Measurements from ENCODE around the gene DLL3. TPM values are rescaled to one million over a fixed set of nuclear protein-coding genes. Genes with fewer than 3 reads are reported as not detected.
A peak's percentile ranks its signal among the peaks of the same experiment; 100 is the strongest.

DLL3 gene
- polyA plus RNA-seq, 1 donor from 2014 or later = 35.5 TPM

DNA sequence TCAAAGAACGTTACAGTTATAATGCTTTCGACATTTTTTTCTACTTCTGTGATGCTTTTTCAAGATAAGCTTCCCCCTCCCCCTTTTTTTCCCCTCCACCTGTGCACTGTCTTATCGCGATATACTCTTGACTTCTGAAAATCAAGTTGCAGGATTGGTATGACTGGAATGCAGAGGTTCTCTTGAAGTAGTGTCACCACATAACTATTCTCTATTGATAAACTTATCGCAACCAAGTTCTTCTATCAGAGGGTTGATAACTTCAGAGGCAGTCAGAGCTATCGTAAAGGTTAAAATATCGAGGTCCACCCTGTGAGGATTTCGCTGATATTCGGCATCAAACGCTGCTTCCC, 40.4 kb downstream of the DLL3 start:
- TF ChIP-seq, protein P1, sequence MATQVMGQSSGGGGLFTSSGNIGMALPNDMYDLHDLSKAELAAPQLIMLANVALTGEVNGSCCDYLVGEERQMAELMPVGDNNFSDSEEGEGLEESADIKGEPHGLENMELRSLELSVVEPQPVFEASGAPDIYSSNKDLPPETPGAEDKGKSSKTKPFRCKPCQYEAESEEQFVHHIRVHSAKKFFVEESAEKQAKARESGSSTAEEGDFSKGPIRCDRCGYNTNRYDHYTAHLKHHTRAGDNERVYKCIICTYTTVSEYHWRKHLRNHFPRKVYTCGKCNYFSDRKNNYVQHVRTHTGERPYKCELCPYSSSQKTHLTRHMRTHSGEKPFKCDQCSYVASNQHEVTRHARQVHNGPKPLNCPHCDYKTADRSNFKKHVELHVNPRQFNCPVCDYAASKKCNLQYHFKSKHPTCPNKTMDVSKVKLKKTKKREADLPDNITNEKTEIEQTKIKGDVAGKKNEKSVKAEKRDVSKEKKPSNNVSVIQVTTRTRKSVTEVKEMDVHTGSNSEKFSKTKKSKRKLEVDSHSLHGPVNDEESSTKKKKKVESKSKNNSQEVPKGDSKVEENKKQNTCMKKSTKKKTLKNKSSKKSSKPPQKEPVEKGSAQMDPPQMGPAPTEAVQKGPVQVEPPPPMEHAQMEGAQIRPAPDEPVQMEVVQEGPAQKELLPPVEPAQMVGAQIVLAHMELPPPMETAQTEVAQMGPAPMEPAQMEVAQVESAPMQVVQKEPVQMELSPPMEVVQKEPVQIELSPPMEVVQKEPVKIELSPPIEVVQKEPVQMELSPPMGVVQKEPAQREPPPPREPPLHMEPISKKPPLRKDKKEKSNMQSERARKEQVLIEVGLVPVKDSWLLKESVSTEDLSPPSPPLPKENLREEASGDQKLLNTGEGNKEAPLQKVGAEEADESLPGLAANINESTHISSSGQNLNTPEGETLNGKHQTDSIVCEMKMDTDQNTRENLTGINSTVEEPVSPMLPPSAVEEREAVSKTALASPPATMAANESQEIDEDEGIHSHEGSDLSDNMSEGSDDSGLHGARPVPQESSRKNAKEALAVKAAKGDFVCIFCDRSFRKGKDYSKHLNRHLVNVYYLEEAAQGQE (IDR thresholded peaks at IDR 0.05; ENCODE audit: borderline replicate concordance) = peak; percentile 35
- no peak for TF ChIP-seq RAD21 (conservative IDR thresholded peaks at IDR 0.05)
- no peak for TF ChIP-seq MXI1 (conservative IDR thresholded peaks at IDR 0.05; ENCODE audit: poor library complexity, severe bottlenecking)
- TF ChIP-seq, protein P2, sequence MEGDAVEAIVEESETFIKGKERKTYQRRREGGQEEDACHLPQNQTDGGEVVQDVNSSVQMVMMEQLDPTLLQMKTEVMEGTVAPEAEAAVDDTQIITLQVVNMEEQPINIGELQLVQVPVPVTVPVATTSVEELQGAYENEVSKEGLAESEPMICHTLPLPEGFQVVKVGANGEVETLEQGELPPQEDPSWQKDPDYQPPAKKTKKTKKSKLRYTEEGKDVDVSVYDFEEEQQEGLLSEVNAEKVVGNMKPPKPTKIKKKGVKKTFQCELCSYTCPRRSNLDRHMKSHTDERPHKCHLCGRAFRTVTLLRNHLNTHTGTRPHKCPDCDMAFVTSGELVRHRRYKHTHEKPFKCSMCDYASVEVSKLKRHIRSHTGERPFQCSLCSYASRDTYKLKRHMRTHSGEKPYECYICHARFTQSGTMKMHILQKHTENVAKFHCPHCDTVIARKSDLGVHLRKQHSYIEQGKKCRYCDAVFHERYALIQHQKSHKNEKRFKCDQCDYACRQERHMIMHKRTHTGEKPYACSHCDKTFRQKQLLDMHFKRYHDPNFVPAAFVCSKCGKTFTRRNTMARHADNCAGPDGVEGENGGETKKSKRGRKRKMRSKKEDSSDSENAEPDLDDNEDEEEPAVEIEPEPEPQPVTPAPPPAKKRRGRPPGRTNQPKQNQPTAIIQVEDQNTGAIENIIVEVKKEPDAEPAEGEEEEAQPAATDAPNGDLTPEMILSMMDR (IDR thresholded peaks at IDR 0.05; ENCODE audit: poor library complexity, severe bottlenecking) = no peak
- Histone ChIP-seq H3K79me2 (replicated peaks; ENCODE audit: insufficient read depth, low read length) (peaks cover 18% of the 10 kb centered on the region), H3F3A (ENCODE audit: insufficient read depth, low read length, poor library complexity, severe bottlenecking) (no peaks in the 10 kb centered on the region), H3K4me2 (ENCODE audit: low read length) (peak overlapping the region; percentile 79), H3K27ac (ENCODE audit: low read length) (peak overlapping the region; percentile 96), H3K27me3 (ENCODE audit: insufficient read depth, low read depth, low read length) (no peaks in the 10 kb centered on the region), H3K4me3 (ENCODE audit: low read length) (peak overlapping the region; percentile 73), H2AFZ (ENCODE audit: low read depth, low read length) (no peak overlapping the region), H3K9ac (ENCODE audit: low read length) (peak overlapping the region; percentile 97), H3K9me2 (ENCODE audit: insufficient read depth, low read length) (no peaks in the 10 kb centered on the region), H4K20me1 (ENCODE audit: insufficient read depth) (no peaks in the 10 kb centered on the region), H3K36me3 (ENCODE audit: insufficient read depth, low read length) (no peaks in the 10 kb centered on the region), H3K9me3 (ENCODE audit: low read length) (no peaks in the 10 kb centered on the region)

DNA sequence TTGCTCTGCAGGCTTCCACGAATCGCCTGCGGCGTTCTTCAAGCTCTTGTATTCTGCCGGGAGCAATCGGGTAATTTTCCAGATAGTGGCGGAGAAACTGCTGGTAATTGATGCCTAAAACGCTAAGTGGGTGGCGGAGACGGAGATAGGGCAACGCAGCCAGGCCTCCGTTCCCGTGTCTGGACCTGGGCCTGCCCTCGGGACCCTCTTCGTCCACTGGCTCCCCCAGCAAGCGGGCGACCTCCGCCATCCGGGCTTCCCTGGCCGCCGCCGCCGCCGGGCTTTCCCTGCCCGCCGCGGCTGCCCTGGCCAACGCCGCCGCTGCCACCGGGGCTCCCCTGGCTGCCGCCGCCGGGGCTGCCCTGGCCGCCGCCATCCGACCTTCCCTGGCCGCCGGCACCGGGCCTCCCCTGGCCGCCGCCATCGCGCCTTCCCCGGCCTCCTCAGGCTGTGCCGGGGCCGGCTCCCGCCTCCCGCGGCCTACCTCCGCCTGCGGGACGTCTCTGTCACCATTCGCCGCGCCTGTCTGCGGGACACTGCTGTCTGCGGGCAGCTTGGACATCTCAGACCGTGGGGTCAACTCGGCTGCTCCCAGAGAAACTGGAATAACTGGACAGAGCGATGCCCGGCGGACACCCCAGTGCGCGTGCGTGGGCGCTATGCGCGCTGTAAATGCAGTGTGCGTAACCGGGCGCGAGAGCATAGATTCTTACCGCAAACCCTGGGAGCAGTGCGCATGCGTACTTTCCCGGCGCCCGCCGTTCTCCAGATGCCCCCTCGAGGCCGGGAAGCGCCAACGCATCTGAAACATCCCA, 41.0 kb downstream of the DLL3 start, which contains the start of gene EID2:
EID2 (minus strand) TSS at position 644 of the 815 bp plus-strand sequence; CDS start at position 562, 82 bp downstream.
- no peaks in the 10 kb centered on the region for H4K20me1 ChIP-seq (ENCODE audit: insufficient read depth)
- peak within 1 kb of the TSS; percentile 96 for H3K27ac ChIP-seq (ENCODE audit: low read length)
- peaks cover 18% of the 10 kb centered on the region for H3K79me2 ChIP-seq (replicated peaks; ENCODE audit: insufficient read depth, low read length)
- H3K36me3 ChIP-seq (ENCODE audit: insufficient read depth, low read length) = no peaks in the 10 kb centered on the region
- peak within 1 kb of the TSS; percentile 73 for H3K4me3 ChIP-seq (ENCODE audit: low read length)
- H2AFZ ChIP-seq (ENCODE audit: low read depth, low read length) = peak within 1 kb of the TSS; percentile 51
- no peaks in the 10 kb centered on the region for H3F3A ChIP-seq (ENCODE audit: insufficient read depth, low read length, poor library complexity, severe bottlenecking)
- no peaks in the 10 kb centered on the region for H3K27me3 ChIP-seq (ENCODE audit: insufficient read depth, low read depth, low read length)
- H3K9me2 ChIP-seq (ENCODE audit: insufficient read depth, low read length) = no peaks in the 10 kb centered on the region
- TF ChIP-seq TAF1 (IDR thresholded peaks at IDR 0.05; ENCODE audit: low read depth) (peak; percentile 81), SMC3 (conservative IDR thresholded peaks at IDR 0.05; ENCODE audit: poor library complexity) (peak; percentile 63), EZH2 (IDR thresholded peaks at IDR 0.05; ENCODE audit: borderline replicate concordance, insufficient read depth, low read length, poor library complexity, severe bottlenecking) (no peak), EP300 (conservative IDR thresholded peaks at IDR 0.05; ENCODE audit: poor library complexity, severe bottlenecking) (peak; percentile 34), RAD21 (conservative IDR thresholded peaks at IDR 0.05) (peak; percentile 65), POLR2AphosphoS5 (IDR thresholded peaks at IDR 0.05) (peak; percentile 95), MXI1 (conservative IDR thresholded peaks at IDR 0.05; ENCODE audit: poor library complexity, severe bottlenecking) (peak; percentile 74)
- TF ChIP-seq, protein P2 (IDR thresholded peaks at IDR 0.05; ENCODE audit: poor library complexity, severe bottlenecking) = peak; percentile 96
- TF ChIP-seq, protein P1 (IDR thresholded peaks at IDR 0.05; ENCODE audit: borderline replicate concordance) = peak; percentile 3
- peak within 1 kb of the TSS; percentile 79 for H3K4me2 ChIP-seq (ENCODE audit: low read length)
- no peaks in the 10 kb centered on the region for H3K9me3 ChIP-seq (ENCODE audit: low read length)
- H3K9ac ChIP-seq (ENCODE audit: low read length) = peak within 1 kb of the TSS; percentile 97
